ENCODE data around the gene MARCHF10.

Gene MARCHF10

GRCh38 chr17:62822080-62822904, 14.2 kb upstream of the MARCHF10 start:
- DNase-seq = no peak

DNA sequence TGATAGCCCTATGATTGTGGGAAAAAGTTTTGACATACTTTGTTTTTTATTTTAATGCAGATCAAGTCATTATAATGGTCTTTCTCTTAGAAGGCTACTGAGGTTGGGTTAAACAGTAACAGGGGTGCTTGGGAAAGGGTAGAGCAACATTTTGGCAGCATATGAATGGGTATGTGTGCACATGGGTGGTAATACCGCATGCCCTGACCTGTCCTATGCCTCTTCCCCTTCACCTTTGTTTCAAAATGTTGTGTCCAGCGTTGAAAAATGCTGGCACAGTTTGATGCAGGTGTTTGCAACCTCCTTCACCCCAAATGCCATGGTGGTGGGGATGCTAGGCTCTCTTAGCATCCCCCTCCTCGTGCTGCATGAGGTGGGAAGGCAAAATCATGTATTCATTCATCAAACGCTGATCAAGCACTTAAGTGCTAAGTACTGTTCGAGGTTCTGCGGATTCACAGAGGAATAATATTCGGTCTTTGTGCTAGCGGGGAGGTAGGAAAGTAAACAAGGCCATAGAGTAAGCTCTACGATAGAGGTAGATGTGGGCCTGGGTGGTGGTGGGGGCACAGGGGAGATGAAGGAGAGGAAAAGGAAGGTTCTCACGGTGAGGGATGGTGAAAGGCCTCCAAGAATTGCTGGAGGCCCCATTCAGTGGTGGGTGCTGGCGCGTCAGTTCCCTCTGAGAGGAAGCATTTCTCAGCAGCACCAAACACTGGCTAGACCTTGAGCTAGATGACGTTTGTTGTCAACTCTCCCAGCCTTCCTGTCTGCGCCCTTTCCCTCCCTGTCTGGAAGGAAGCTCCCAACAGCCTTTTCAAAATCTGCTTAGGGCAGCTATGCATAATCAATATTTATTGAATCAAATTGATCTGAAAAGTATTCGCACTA, 13.3 kb upstream of the MARCHF10 start:
- no peak for DNase-seq

GRCh38 chr17:62819511-62820221, 11.6 kb upstream of the MARCHF10 start:
- DNase-seq = no peak

- DNase-seq = no peak
These were observed 10.4 kb upstream of the MARCHF10 start for GRCh38 chr17:62818526-62818925.

- no peak for DNase-seq
These were observed 8.2 kb upstream of the MARCHF10 start for GRCh38 chr17:62816282-62816839.

- DNase-seq = no peak
These were observed 1.5 kb upstream of the MARCHF10 start for GRCh38 chr17:62809656-62810055.

GRCh38 chr17:62808576-62808970, 459 bp upstream of the MARCHF10 start:
- no peak for DNase-seq

GRCh38 chr17:62805234-62805633, 2.9 kb downstream of the MARCHF10 start:
- no peak for DNase-seq

- no peak for DNase-seq
These were observed 3.3 kb downstream of the MARCHF10 start for GRCh38 chr17:62804822-62805221.

DNA sequence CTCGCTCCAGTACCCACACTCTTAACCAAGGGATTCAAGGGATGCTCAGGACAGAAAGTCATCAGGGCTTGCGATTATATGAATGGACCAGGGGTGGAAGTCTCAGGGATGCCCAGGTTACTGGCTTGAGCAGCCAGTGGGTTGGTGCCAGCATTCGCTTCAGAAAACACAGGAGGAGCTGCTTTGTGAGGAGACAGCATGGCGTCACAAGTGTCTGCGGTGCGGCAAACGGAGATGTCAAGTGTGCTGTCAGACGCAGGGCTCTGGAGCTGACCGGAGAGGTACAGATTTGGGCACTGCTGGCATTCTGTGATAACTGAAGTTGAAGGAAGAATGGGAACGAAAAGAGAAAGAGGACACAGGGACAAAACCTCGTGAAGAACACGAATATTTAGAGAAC, 4.1 kb downstream of the MARCHF10 start:
- no peak for DNase-seq

- DNase-seq = no peak
These were observed 5.4 kb downstream of the MARCHF10 start for GRCh38 chr17:62802561-62803205.

DNA sequence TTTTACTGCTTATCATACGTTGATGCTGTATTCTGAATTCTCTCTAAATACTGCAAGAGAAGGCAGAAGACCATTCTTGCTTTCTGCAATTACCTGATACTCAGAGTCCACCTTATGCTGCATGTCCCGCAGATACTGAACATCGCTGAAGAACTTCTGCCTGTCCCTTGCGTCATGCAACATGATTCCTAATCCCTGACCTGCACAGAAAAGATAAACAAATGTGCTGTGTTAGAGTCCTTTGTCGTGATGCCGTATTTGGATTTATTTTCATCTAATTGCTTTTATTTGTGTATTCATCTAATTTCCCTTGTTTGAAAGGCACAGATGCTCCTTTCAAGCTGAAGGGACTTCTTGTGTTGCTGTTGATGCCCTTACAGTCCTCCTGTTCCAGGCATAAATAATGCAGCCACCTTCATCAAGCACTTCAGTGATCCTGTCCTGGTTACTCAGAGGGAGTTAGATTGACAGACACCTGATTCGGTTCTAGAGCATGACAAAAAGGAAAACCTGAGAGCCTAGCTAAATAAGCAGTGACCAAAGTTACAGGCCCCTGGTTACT, 6.5 kb downstream of the MARCHF10 start:
- DNase-seq = no peak

- no peak for DNase-seq
These were observed 7.5 kb downstream of the MARCHF10 start for GRCh38 chr17:62800585-62800984.

DNA sequence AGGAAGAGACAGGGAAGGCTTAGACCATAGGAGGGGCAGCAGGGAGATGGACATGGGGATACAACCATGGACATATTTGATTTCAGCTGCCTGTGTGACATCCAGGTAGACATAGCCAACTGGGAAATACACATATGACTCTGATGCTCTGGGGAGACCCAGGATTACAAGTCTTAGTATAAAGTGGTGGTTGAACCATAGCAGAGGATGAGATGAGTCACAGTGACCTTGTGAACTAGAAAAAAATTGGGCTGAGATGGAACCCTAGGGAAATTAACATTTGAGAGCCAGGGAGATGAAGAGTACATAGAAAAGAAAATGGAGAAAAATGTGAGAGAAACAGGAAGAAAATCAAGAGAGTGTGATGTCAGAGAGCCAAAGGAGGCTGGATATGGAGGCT, 10.2 kb downstream of the MARCHF10 start:
- no peak for DNase-seq

DNA sequence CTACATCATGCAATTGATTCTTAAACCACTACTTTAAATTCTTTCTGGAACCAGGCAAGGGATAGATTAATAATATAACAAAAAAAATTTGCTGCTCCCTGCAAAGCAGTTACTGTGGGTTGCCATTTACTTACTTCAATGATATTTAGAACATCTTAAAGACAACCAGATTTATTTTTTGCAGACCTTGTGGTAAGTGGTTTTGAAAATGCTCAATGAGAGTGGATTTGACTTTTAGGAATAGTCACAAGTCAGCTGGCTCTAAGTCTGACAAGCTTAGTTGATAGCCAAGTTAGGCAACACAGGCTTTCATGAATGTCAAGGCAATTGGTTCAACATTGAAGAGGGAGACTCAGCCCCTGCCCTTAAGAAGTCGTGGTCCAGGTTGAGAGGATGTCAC, 11.8 kb downstream of the MARCHF10 start:
- DNase-seq = no peak

- no peak for DNase-seq
These were observed 13.5 kb downstream of the MARCHF10 start for GRCh38 chr17:62794666-62794971.

- DNase-seq = no peak
These were observed 14.0 kb downstream of the MARCHF10 start for GRCh38 chr17:62793919-62794665.

- no peak for DNase-seq
These were observed 15.7 kb downstream of the MARCHF10 start for GRCh38 chr17:62792447-62792800.

DNA sequence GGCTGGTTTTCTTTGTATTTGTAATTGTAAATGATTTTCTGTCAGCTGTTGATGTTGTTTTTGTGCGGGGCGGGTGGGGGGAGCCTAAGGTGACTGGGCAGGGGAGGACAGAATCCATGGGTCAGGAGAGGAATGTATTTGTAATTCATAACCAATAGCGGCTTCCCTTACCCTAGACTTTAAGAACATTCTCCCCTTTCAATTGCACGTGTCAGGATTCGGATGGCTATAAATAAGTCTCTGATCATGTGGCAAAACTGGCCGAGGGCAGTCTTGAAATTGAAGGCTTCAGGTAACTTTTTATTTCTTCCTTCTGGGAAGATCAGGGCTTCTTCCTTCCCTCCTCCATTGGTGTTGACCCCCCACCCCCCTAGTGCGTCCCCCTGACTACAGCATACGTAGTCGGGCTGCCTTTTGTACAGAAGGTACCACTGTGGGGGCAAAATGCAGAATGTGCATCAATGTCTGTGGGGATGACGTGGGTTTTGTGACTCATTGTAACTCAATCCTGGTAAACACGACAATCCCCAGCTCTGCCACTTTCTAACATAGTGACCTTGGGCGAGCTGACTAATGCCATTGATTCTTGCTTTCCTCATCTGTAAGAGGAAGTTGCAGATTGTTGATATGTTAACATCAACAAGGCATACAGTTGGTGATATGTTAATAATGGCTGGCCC, 16.2 kb downstream of the MARCHF10 start:
- DNase-seq = no peak

GRCh38 chr17:62791235-62791734, 16.8 kb downstream of the MARCHF10 start:
- DNase-seq = no peak

GRCh38 chr17:62790564-62790986, 17.5 kb downstream of the MARCHF10 start:
- no peak for DNase-seq

Measured in stimulated activated CD4-positive, alpha-beta T cell treated with anti-CD3 and anti-CD28 coated beads, Interleukin-4, amount 100 ng/mL, for 1 hour (primary cell).